GM18867 (cell line): ENCODE measurements around the gene FAM3C.
A peak's percentile ranks its signal among the peaks of the same experiment; 100 is the strongest.

ENCODE experiments used
- ATAC-seq: cut with Tn5 transposase; IDR thresholded peaks from one replicate; pipeline ENCODE4 v1.9.1; 2021; ENCODE audit warnings: mild to moderate bottlenecking, moderate library complexity; ENCODE audit not compliant: unreplicated experiment

FAM3C gene

DNA sequence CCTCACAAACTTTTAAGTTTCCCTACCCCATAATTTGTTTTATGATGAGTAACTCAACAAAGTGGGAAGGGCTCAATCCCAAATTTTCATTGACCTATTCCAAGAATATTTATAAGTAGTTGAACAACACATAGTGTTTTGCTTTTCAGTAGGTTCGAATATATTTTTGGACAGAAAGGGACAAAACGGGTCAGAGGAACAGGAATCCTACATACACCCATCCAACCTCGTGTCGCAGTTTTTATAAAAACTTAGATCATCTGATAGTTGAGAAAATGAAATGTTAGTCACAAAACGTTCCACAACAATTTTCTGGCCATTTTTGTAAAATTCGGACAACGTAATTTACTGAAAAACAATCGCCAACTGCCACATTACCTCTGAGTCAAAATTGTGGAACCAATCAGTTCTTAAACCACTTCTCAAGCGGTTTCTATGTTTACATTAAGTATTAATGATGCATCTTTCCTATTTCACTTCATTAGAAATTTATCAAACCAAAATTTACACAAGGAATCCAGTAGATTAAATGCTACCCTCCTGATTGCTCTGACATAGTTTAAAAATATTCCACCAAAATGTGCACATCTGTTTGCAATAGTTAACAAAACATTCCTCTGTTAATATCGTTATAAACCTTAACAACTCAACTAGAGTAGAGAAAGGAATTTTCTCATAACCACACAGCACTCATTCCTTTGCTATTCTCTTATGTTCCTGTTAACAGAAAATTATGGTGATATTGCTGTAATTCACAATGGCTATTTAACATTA lies 61.0 kb downstream of the FAM3C start:
- no peak for ATAC-seq

DNA sequence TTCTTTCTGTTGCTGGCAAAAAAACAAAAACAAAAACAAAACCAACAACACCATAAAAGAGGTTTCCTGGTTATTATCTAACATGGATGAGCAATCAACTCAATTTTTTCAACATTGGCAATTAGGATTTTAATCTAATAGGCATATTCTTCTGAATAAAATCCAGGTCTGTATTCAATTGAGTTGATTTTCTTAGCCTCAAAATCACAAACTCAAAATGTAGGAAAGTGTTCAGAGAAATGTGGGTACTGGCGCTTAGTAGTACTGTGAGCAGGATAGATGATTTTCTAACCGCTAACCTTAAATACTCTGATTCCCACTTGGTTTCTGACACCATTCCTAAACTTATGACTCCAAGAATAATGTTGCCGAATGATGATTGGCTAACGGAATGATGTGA lies 61.7 kb downstream of the FAM3C start:
- no peak for ATAC-seq

DNA sequence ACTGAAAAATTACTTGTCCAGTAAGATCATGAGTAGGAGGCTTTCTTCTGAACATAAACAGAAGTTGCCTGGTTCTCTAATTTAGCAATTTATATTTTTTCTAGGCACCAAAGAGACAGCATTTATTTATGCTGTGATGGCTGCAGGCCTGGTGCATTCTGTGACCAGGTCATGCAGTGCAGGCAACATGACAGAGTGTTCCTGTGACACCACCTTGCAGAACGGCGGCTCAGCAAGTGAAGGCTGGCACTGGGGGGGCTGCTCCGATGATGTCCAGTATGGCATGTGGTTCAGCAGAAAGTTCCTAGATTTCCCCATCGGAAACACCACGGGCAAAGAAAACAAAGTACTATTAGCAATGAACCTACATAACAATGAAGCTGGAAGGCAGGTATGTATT lies 64.5 kb downstream of the FAM3C start:
- ATAC-seq: no peak

DNA sequence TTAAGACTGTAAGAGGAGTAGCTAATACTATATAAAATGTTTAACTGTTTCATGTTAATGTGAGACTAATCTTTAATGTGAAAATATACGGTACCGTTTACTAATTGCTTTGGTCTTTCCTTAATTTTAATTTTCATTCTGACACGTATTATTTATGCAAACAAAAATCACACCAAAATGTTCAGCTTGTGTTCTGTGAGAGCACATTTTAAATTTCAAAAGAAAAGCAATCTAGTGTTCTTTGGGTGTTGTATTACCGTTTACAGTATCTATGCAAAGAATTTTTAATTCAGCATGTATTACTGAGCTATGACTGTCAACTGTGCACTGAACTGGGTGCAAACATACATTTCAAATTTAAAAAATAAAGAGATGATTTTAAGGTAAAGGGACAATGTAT lies 65.1 kb downstream of the FAM3C start:
- no peak for ATAC-seq

DNA sequence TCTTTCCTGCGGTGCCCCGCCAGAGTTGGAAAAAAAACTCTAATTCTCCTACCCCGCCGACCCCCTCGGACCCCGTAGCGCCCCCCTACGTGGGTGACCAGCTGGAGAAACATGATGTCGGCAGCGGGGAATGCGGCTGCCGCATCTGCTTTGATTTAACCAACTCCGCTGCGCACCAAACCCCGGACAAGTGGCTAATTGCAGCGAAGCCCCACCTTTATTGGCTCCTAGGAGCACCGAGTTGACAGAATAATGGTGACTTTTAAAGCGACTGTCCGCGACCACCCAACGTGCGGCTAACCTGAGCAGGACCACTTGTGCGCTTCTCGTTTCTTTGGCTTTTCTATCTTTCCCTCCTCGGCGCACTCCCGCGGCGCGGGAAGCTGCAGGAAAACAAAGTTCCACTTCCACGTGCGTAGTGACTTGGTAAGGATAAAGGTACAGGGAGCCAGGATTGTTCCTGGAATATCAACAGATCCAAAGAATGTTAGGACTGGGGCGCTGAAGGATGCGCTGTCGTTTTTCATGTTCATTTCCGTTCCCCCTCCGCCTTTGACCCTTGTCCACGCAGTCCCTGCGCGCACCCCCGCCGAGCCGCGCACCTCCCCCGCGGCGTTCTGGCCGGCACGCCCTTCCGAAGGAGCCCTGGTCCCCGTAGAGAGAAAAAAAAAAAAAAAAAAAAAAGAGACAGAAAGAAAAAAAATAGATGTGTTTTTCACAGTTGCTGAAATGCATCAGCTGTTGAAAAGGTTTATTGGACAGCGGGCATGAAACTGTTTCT lies 65.9 kb downstream of the FAM3C start:
- peak; percentile 36 for ATAC-seq

DNA sequence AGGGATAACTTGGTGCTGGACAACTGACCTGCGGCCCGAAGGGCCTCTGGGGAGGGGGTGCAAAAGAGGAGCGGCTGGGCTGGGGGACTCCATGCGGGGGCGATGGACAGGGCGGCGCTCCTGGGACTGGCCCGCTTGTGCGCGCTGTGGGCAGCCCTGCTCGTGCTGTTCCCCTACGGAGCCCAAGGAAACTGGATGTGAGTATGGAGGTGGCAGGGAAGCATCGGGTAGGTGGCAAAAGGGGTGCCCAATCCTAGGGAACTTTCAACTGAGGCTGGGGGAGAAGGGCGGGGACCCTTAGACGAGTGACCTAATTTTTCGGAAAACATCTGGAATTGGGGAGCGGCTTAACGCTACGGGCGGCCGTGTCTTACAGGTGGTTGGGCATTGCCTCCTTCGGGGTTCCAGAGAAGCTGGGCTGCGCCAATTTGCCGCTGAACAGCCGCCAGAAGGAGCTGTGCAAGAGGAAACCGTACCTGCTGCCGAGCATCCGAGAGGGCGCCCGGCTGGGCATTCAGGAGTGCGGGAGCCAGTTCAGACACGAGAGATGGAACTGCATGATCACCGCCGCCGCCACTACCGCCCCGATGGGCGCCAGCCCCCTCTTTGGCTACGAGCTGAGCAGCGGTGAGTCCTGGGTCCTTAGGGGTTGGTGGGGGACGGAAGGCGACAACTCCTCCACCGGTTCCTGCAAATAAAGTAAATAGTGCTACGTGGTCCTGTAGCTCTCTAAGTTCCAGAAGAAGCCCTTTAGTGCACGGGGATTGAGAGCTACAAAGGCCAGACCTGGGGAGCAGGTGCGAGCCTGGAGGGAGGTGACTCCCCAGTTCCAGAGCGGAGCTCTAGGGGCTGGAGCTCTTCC lies 66.7 kb downstream of the FAM3C start:
- ATAC-seq: peak; percentile 63

DNA sequence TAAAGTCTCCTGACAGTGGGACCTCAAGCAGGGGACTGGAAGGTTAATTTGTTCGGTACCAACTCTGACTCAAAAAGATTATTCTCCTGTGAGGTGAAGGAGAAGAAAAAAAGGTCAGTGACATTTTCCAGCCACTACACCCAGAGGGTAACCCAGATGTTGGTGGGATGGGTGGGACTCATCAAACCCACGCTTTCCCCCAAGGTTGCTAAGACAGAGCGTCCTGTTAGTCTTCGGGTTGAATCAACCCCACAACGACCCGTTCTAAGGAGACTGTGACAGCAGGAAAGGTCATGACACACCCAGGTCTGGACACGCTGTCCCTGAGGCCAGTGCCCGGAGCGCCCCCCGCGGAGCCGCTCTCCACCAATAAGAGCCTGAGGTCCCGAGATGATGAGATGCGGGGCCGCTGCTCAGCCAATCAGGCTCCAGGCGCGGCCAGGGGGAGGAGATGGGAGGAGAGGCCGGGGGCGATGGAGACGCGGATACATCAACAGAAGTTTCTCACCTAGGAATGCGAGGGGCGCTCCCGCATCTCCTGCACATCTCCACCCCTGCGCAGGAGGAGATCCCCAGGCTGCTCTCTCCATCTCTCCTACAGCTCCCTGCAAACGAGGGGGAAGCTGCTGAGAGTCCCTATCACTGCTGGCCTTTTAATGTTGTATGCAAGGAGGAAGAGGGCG lies 67.5 kb downstream of the FAM3C start, which contains the start of gene WNT16:
Gene WNT16 (plus strand): TSS at position 493 of the 683 bp plus-strand sequence. CDS start 293 bp downstream, outside the sequence.
- peak; percentile 73 for ATAC-seq

DNA sequence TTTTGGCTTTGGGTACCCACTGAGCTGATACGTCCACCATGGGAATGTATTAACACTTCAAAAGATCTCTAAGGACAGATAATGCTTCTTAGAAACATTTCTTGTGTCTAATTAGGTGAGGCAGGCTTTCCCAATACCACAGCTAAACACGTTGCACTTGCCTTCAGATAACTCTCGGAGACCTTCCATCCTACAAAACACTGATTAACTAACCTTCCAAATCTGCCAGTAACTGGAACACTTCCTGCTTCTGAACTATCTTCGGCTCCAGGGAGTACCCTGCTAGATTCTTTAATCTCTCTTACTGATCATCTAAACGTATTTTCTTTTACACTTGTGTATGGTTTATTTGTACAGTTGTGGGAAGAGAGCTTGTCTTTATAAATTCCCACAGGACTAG lies 68.4 kb downstream of the FAM3C start:
- no peak for ATAC-seq

DNA sequence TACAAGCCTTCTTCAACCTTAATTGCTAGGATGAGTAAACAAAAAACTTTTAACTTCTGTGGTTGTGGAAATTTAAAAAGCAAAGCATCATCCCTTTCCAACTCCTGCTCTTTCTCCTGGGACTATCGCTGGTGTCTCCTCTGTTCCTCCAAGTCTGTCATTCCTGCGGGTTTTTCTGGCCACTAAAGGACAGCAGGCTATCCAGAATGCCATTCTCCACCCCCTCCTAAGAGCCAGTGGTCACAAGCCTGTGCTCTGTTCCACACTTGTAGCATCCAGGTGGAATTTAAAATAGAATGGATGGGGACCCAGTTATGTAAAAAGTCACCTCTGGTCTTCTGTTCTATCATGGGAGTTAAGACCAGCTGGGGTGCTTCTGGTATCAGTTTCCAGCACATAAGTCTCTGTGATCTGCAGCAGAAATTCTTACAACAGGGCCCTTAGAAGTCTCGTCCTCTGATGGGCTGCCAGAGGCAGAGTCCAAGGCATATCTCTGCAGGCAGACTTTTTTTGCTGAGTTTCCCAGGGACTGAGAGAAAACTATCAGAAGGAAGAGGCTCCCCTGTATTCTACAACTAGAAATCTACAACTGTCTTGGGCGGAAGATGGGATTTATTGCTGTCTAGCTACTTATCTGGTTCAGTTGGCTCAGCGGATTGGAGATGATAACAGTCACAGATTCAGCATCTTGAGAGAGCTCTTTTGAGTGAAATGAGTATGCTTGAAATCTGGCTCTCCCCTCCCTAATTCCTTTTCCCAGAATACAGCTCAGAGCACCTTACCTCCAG lies 72.4 kb downstream of the FAM3C start:
- no peak for ATAC-seq

DNA sequence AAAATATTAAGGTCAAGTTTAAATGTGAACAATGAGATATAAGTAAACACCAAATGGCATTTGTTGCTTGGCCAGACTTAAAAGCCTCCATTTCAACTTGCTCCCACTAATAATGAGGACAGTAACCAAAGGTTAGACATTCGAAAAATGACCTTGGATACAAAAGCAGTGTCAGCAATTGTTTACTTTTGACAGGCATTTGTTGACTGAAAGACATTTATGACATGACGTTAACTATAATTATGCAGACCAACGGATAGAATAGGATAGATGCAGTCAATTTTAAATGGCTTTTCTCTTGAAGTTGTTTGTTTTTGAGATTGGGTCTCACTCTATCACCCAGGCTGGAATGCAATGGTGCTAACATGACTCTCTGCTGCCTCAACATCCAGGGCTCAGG lies 73.6 kb downstream of the FAM3C start:
- ATAC-seq: no peak

DNA sequence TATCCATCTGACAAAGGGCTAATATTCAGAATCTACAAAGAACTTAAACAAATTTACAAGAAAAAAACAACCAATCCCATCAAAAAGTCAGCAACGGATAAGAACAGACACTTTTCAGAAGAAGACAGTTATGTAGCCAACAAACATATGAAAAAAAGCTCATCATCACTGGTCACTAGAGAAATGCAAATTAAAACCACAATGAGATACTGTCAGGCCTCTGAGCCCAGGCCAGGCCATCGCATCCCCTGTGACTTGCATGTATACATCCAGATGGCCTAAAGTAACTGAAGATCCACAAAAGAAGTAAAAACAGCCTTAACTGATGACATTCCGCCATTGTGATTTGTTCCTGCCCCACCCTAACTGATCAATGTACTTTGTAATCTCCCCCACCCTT lies 80.9 kb downstream of the FAM3C start:
- ATAC-seq: peak; percentile 30

DNA sequence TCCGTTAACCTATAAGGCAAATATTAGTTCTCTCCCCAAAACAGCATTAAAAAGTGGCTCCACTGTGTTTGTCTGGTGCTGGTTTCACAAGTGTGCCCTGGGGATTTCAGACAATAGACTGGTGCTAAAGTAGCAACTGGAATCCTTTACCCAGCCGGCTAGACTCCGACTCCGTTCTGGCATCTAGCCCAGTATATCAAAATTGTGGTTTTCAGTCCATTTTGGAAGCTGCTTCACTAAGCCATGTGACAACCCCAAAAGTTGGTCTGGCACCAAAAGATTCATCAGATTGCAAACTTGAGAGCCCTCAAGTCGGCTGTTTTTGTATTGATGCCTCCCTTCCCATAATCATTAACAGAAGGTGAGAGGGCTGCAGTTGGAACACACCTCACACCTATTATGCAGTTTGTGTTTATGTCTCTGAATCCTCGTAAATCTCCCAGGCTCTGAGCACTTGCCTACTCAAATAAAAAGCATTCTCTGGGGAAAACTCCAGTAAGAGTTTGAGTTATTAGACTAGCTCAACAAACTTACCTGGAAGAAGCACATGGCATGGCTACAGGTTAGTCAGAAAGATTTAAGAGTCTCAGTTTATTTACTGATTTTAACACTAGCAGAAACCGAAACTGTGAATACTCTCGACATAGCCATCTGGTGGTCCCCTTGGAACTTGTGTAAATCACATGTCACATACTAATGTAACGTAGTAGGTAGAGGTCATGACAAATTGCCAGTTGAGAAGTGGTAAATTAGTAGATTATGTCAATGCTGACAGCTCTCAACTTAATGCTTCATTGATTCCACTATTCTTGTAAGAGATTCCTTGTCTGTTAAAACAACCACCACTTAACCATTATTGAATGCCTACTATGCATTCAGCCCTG lies 82.1 kb downstream of the FAM3C start:
- ATAC-seq: peak; percentile 93

DNA sequence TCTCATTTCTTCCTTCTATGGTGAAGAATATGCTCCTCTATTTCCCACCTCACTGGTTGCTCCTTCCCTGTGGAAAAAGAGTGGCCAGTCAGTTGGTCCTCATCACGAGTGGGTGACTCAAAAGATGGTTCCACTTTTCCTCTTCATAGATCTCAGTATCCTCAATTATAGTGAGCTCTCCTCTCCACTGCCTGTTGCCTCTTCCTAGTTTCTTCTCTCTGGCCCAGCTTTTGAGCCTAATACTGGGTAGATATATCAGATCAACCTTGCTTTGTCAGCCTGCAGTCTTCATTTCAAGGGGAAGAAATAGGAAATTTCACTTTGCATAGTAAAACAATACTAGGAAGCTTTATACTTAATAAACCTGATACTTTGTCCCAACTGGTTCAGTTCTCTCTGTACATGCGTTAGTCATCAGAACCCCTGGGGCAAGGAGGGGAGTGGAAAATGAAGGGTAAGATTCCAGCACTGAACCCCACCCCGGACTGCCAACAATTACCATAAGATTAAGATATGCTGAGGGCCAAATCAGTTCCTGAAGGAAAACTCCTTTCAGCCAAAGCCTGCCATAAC lies 82.8 kb downstream of the FAM3C start:
- ATAC-seq: no peak

DNA sequence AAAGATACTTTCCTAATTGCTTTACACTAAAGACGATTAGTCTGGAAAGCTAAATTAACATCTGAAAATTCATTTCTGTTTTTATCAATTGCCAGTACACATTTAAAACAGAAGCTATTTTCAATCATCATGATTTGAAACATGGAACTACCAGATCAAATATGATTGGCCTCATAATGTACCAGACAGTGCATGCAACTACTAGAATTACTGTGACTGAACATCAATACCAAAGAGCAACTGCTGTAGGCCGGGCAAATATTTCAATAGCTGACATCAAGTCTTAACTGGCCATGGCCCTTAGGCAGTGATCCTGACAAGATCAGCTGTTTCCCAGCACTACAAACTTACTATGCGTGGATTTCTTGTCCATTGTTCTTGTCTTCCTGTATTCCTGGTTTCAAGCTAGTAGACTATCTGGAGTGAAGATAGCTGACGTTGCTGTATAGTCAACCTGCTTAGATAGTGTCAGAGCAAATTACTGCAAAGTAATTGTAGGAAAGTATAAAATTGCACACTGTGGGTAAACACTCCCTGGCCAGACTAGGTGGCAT lies 89.0 kb downstream of the FAM3C start:
- peak; percentile 31 for ATAC-seq

DNA sequence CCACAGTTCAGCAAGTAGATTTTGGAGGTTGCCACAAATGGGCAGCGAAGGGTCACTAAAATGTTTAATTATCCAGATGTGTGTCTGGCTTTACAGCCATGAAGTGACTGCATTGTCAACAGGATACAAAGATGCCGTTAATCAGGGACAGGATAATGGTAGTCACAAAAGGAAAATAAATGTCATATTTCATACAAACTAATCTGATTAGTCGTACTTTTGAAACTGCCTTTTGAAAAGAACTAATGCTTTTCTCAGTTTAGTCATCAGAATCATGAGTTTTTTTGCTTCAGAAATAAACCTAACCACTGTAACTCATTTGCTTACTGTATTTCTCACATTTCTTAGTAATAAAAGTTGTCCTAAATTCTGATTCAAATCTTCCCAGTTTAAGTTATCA lies 89.5 kb downstream of the FAM3C start:
- ATAC-seq: peak; percentile 30

DNA sequence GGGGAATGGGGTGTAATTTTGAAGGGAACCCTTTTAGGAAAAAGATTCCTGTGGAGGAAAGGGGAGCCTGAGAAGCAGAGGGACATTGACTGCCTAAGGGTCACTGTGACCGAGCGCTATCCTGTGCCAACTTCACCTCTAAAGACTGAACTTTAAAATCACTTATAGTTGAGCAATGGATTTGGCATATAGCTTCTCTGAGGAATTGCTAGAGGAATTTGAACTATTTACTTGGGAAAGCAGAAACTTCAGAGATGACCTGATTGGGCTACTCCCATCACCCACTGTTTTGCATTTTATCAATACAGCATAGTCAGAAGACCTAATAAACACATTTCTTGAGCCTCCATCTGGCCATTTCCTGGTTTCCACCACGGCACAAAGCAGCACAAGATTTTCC lies 91.0 kb downstream of the FAM3C start:
- ATAC-seq: no peak

DNA sequence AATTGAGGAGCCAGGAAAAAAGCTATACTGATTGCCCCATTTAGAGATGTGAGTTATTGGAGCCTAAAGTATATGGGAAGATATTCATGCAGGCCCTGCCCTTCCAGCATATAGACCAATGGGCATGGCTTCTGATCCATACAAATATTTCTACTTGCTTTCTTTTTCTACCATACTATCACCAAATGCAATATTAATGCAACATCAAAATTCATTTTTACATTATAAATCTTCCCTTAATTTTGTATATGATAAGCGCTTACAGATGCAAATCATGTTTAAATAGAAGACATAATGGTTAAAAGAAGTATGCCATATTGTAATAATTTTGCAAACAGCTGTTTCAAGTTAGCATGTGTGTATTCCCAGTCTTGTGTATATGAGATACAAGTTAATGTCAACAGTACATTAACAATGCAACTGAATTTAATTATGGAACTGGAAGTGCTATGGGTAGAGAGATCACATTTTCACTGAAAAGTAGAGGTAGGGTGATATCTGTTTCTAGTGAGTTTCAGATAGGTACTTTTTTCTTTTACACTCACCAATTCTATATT lies 91.9 kb downstream of the FAM3C start:
- ATAC-seq: no peak
